Activated B cell treated with CpG ODN at 0.5 μM for 24 hours (primary cell): Measurements from ENCODE around the gene AQP12A. TPM values are rescaled to one million over a fixed set of nuclear protein-coding genes. Genes with fewer than 3 reads are reported as not detected.

ENCODE experiments used
- ATAC-seq: fragments of 200-7000 bp; cut with Tn5 transposase; one replicate; pipeline ENCODE4 v1.10.0; 2021; ENCODE audit warnings: low read depth, mild to moderate bottlenecking, moderate library complexity
- CTCF ChIA-PET: fragments of 350-600 bp; sonication (Branson Sonifier 250); formaldehyde crosslinking; loops from one replicate; lab custom pipeline; 2021; ENCODE audit warnings: antibody characterized with exemption; lab: Charles Lee
- POLR2A ChIA-PET: fragments of 350-600 bp; sonication (Branson Sonifier 250); formaldehyde crosslinking; loops from one replicate; lab custom pipeline; 2021; ENCODE audit warnings: antibody characterized with exemption; lab: Charles Lee
- DNase-seq: peaks from one replicate; pipeline ENCODE4 v3.0.0; 2022
- H3K27ac Mint-ChIP-seq: one replicate; pipeline ENCODE4 v1.8.0; 2020; ENCODE audit warnings: mixed read lengths
- H3K27me3 Mint-ChIP-seq: one replicate; pipeline ENCODE4 v1.8.0; 2021; ENCODE audit warnings: mixed read lengths
- H3K36me3 Mint-ChIP-seq: one replicate; pipeline ENCODE4 v1.8.0; 2021; ENCODE audit warnings: low read depth, mixed read lengths
- H3K4me1 Mint-ChIP-seq: one replicate; pipeline ENCODE4 v1.8.0; 2021; ENCODE audit warnings: mixed read lengths
- H3K4me3 Mint-ChIP-seq: one replicate; pipeline ENCODE4 v1.8.0; 2020; ENCODE audit warnings: mild to moderate bottlenecking, mixed read lengths
- H3K9me3 Mint-ChIP-seq: one replicate; pipeline ENCODE4 v1.8.0; 2020; ENCODE audit warnings: mixed read lengths
- CTCF ChIP-seq: fragments of 200-600 bp; IDR thresholded peaks from one replicate; pipeline ENCODE4 v1.8.0; 2022; ENCODE audit warnings: antibody characterized with exemption, mild to moderate bottlenecking
- intact Hi-C: fragments of 100-400 bp; cut with micrococcal nuclease; formaldehyde crosslinking; loops from one replicate; pipeline ENCODE4 v1.15.1; 2024
- total RNA-seq: library from RNA; stranded (reverse); gene quantifications from 2 replicates; pipeline ENCODE4 v1.2.3, GENCODE V29; 2022

The AQP12A gene
- total RNA-seq, 1 donor from 2014 or later, result not detected

DNA sequence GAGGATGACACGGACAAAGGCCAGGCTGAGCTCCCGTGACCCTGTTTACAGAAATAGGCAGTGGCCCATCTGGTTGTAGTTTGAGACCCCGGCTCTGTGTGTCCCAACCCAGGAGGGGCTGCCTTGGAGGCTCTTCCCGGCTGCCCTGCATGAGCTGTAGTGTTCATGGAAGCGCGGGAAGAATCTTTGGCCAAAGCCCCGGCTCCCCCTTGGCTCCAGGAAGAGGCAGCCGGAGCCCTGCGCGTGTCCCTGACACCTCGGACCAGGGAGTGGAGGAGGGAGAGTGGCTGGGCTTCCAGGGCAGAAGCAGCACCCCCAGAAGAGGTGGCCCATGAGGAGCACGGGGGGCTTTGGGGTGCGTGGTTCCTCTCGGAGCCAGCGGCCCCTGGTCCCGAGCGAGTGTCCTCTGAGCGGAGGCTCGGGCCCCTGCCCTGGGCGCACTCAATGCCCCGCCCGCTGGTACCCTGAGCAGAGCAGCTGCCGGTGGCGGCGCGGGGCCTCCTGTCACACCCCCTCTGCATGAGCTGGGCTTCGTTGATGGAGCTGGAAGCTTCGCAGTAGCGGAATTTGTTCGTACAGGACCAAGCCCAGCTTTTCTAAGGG, 44.7 kb upstream of the AQP12A start:
- POLR2A ChIA-PET, result no interaction called here
- CTCF ChIA-PET, result no interaction called here
- intact Hi-C loops, result no loop called here

DNA sequence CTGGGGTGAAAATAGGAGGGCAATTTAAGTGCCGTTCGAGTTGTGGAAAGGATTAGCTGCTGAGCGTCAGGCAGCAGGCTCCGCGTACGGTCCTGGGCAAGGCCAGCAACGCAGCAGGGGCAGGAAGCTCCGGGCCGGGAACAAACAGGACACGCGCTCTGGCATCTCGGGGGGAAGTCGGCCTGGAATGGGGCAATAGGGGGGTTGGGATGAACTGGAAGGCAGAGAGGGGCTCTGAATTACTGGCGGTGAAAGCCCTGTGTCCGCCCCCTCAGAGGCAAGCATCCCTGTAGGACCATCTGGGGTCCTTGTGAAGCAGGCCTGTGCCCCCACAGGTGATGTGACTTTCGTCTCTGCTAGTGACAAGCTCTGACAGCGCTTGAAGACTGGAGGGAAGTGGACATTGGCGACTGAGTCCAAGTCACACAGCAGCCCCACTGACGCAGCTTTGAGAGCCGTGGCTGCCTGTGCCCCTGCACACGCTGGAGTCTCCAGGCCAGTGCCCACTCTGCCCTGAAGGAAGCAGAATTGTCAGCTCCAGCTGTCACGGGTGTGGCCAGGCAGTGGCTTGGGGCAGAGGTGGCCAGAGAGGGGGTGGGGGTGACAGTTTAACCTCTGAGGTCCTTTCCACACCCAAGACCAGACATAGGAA, 44.0 kb upstream of the AQP12A start:
- peaks cover 36% of the 10 kb centered on the region for H3K27me3 Mint-ChIP-seq
- ATAC-seq, result no peak
- POLR2A ChIA-PET, result no interaction called here

More for the DNA sequence above, 44.7 kb upstream of the AQP12A start:
- Mint-ChIP-seq H3K27me3 (peaks cover 33% of the 10 kb centered on the region), H3K4me3 (no peak overlapping the region), H3K4me1 (no peaks in the 10 kb centered on the region), H3K27ac (no peak overlapping the region), H3K36me3 (no peaks in the 10 kb centered on the region), H3K9me3 (no peaks in the 10 kb centered on the region)
- ATAC-seq (no peak), DNase-seq (no peak)
- no peak for TF ChIP-seq CTCF

GRCh38 chr2:240648155-240648649, 43.5 kb upstream of the AQP12A start:
- no peaks in the 10 kb centered on the region for H3K9me3 Mint-ChIP-seq
- intact Hi-C loops, result no loop called here
- no peak for ATAC-seq
- no peak for TF ChIP-seq CTCF
- CTCF ChIA-PET, result no interaction called here
- POLR2A ChIA-PET, result no interaction called here
- H3K27ac Mint-ChIP-seq, result no peak overlapping the region
- DNase-seq, result no peak
- H3K27me3 Mint-ChIP-seq, result peaks cover 36% of the 10 kb centered on the region
- H3K4me1 Mint-ChIP-seq, result no peaks in the 10 kb centered on the region
- H3K36me3 Mint-ChIP-seq, result no peaks in the 10 kb centered on the region
- no peak overlapping the region for H3K4me3 Mint-ChIP-seq

More for the DNA sequence above, 44.0 kb upstream of the AQP12A start:
- Mint-ChIP-seq H3K4me1 (no peaks in the 10 kb centered on the region), H3K9me3 (no peaks in the 10 kb centered on the region), H3K27ac (no peak overlapping the region), H3K4me3 (no peak overlapping the region), H3K36me3 (no peaks in the 10 kb centered on the region)
- CTCF ChIA-PET, result no interaction called here
- TF ChIP-seq CTCF, result no peak
- DNase-seq, result no peak
- intact Hi-C loops, result no loop called here

GRCh38 chr2:240648650-240649275, 42.9 kb upstream of the AQP12A start:
- ChIA-PET CTCF (no interaction called here), POLR2A (no interaction called here)
- intact Hi-C loops, result no loop called here
- H3K9me3 Mint-ChIP-seq, result no peaks in the 10 kb centered on the region
- H3K27me3 Mint-ChIP-seq, result peaks cover 36% of the 10 kb centered on the region
- no peaks in the 10 kb centered on the region for H3K4me1 Mint-ChIP-seq
- H3K4me3 Mint-ChIP-seq, result no peak overlapping the region
- H3K27ac Mint-ChIP-seq, result no peak overlapping the region
- ATAC-seq, result no peak
- no peak for TF ChIP-seq CTCF
- no peak for DNase-seq
- no peaks in the 10 kb centered on the region for H3K36me3 Mint-ChIP-seq

DNA sequence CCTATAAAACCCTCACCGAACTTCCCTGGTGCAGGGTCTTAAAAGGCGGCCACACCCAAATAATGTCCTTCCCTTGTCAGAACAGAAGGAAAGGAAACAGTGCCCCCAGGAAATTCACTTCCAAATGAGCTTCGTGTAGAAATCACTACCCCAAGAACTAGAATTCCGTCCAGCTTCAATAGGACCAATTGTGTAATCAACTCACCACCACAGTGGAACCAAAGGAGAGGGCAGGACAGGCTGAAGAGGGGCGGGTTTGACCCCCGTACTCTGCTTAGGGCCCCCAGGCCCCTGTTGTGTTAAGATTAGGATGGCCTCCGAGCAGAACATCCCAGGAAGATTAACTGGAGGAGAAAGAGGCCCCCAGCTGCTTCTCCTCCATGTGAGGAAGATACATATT, 42.3 kb upstream of the AQP12A start:
- H3K36me3 Mint-ChIP-seq, result no peaks in the 10 kb centered on the region
- no peak overlapping the region for H3K27ac Mint-ChIP-seq
- no peaks in the 10 kb centered on the region for H3K9me3 Mint-ChIP-seq
- DNase-seq (no peak), ATAC-seq (no peak)
- no peaks in the 10 kb centered on the region for H3K4me1 Mint-ChIP-seq
- H3K27me3 Mint-ChIP-seq, result peaks cover 38% of the 10 kb centered on the region
- ChIA-PET POLR2A (no interaction called here), CTCF (no interaction called here)
- no peak overlapping the region for H3K4me3 Mint-ChIP-seq
- intact Hi-C loops, result no loop called here
- TF ChIP-seq CTCF, result no peak
